ENCODE results near the gene ANXA5. TPM values are rescaled to one million over a fixed set of nuclear protein-coding genes. Genes with fewer than 3 reads are reported as not detected.

ANXA5 gene
- total RNA-seq, 2 experiments from 2014 or later = 79.7 to 80.1 TPM

GRCh38 chr4:121655320-121656268 lies 41.2 kb downstream of the ANXA5 start:
- ChIA-PET CTCF (no interaction called here), POLR2A (no interaction called here)

GRCh38 chr4:121654738-121655137 lies 42.0 kb downstream of the ANXA5 start:
- POLR2A ChIA-PET = no interaction called here
- CTCF ChIA-PET = no interaction called here

GRCh38 chr4:121653986-121654385 lies 42.8 kb downstream of the ANXA5 start:
- ChIA-PET POLR2A (no interaction called here), CTCF (interaction anchor here (1.4 kb wide), 1 partner anchor 24 kb away, joined by 3 read pairs; no protein-coding TSS in a partner anchor)

- CTCF ChIA-PET = interaction anchor here (1.0 to 1.4 kb wide), 3 partner anchors 25 to 283 kb away, joined by 3 read pairs; no protein-coding TSS in a partner anchor
- POLR2A ChIA-PET = no interaction called here
Observed at GRCh38 chr4:121653214-121653613, 43.6 kb downstream of the ANXA5 start.

- CTCF ChIA-PET = no interaction called here
Observed at GRCh38 chr4:121651597-121651996, 45.2 kb downstream of the ANXA5 start.

GRCh38 chr4:121650741-121651140 lies 46.0 kb downstream of the ANXA5 start:
- ChIA-PET CTCF (no interaction called here), POLR2A (no interaction called here)

More at GRCh38 chr4:121651597-121651996, 45.2 kb downstream of the ANXA5 start:
- POLR2A ChIA-PET = no interaction called here

GRCh38 chr4:121648516-121648915 lies 48.3 kb downstream of the ANXA5 start:
- CTCF ChIA-PET = no interaction called here

GRCh38 chr4:121642876-121643585 lies 53.7 kb downstream of the ANXA5 start:
- ChIA-PET POLR2A (no interaction called here), CTCF (no interaction called here)

More at GRCh38 chr4:121648516-121648915, 48.3 kb downstream of the ANXA5 start:
- POLR2A ChIA-PET = no interaction called here

GRCh38 chr4:121642292-121642691 lies 54.5 kb downstream of the ANXA5 start:
- POLR2A ChIA-PET = no interaction called here
- CTCF ChIA-PET = no interaction called here

GRCh38 chr4:121633653-121634052 lies 63.1 kb downstream of the ANXA5 start:
- CTCF ChIA-PET = no interaction called here
- POLR2A ChIA-PET = no interaction called here

- ChIA-PET CTCF (no interaction called here), POLR2A (no interaction called here)
Observed at GRCh38 chr4:121632636-121633035, 64.1 kb downstream of the ANXA5 start.

Other genes with a start within 250 kb of the ANXA5 start
- gene SMIM43, start 68.2 kb upstream of the ANXA5 start, total RNA-seq = not detected
- 10 to 100 TPM; 77.6 to 78.6 TPM for gene EXOSC9, start 104.3 kb upstream of the ANXA5 start, total RNA-seq
- gene CCNA2, start 126.9 kb upstream of the ANXA5 start, total RNA-seq = 10 to 100 TPM; 91.2 to 92.3 TPM
- 10 to 100 TPM; 23.2 to 27.0 TPM for gene BBS7, start 173.5 kb upstream of the ANXA5 start, total RNA-seq

Data from activated CD8-positive, alpha-beta memory T cell treated with anti-CD3 and anti-CD28 coated beads for 36 hours (primary cell).